Measurements from ENCODE around the gene LYAR.

GRCh38 chr4:4339504-4340085, 49.6 kb upstream of the LYAR start:
- TF ChIP-seq EZH2phosphoT487 (IDR thresholded peaks at IDR 0.05; ENCODE audit: low read depth, severe bottlenecking, unreplicated experiment) (no peak), CTCF (IDR thresholded peaks at IDR 0.05; ENCODE audit: poor library complexity) (no peak), EZH2 (IDR thresholded peaks at IDR 0.05; ENCODE audit: borderline replicate concordance) (no peak)
